Activated gamma-delta T cell (primary cell): Measurements from ENCODE around the gene PROM2.
"Not testable (repeated sequence)": the region's sequence is repeated elsewhere in the genome, so short reads cannot be mapped to it uniquely, and the experiment has no call there.

Source experiments
- DNase-seq: peaks from one replicate; lab custom pipeline; 2025; lab: John Stamatoyannopoulos, UW

PROM2 gene

DNA sequence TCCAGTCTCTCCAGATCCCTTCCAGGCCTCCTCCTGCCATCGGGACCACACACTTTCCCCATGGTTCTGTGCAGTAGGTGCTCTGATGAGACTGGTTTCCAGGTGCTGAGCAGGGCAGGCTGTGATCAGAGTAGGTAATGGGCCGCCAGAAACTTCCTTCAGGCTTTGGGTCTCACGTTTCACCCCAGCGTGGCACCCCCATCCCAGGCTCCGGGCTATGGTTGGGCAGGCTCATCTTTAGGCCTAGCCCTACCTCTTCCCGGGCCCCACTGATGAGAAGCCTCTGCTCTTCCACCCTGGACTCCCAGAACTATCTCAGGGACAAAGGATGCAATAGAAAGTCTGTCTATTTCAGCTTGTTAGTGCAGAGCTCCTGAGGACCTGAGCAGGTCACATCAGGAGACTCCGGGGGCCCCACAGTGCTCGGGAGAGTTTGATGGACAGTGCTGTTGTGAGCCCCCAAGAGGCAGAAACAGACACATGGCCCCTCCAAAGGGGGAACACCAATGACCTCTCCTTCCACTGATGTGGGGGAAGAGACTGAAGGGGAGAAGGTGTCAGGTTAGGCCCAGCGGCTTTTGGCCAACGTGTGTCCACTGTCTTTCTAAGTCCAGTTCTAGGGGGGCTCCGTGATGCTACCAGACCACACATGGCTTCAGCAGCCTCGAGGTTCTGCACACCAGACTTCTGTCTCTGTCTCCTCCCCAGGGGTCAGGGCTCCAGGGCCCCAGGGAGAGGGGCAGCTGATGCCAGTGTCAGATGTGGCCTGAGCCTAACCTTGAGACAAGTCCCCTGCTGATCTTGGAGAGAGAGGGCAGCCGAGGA lies 5.8 kb upstream of the PROM2 start:
- DNase-seq = no peak

DNA sequence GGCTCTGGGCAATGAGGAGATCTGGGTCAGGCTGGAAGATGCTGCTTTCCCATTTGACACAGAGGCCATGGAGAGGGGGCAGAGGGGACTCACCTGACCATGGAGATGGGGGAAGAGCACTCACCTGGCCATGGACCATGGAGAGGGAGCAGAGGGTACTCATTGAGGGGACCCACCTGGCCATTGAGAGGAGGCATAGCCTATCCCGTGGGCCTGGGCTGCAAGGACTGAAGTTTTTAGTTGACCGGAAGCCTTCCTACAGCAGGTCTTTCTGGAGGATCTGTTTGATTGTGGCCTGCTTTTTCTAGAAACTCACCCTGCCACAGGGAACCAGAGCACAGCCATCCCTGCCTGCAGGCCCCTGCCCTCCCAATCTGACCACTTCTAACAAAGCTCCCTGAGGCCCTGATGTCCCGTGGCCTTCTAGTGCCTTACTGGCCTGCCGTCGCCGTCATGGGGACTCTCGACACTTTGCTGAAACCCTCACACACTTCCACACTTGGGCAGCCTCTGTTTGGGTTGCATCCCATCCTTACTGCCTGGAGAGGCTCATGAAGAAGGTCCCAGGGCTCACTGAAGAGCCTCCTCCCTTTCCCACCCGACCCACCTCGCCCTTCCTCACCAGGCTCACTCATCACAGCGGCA lies 5.1 kb upstream of the PROM2 start:
- no peak for DNase-seq

DNA sequence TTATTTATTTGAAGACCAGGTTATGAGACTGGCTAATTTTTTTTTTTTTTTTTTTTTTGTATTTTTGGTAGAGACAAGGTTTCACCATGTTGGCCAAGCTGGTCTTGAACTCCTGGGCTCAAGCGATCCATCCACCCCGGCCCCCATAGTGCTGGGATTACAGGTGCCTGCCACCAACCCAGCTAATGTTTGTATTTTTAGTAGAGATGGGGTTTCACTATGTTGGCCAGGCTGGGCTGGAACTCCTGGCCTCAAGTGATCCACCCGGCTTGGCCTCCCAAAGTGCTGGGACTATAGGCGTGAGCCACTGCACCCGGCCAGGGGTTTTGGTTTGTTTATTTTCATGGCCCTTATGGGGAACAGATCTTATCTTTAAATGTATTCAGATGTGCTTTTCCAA lies 4.5 kb upstream of the PROM2 start:
- DNase-seq = not testable (repeated sequence)

DNA sequence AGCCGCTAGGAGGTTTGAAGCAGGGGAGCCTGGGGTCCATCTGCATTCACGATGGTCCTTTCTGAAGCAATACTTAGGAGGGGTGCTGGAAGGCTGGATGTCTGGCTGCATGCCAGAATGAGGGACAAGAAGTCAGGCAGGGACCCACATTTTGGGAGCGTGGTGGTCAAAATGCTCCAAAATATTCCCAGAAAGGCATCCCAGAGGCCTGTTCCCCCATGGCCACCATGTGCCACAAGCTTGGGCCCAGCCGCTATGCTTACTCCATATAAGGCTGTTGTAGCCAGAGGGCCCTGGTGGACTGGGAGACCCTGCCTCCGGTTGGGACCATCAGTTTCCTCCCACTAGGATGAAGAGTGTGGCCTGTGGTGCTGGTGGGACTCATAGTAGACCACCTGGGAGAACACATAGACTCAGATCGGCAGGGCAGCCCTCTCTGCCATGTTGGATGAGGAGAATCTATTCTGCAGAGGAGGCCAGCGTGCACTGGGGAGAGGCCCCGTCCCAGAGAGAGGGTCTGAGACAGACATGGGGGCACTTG lies 3.6 kb upstream of the PROM2 start:
- DNase-seq = no peak

DNA sequence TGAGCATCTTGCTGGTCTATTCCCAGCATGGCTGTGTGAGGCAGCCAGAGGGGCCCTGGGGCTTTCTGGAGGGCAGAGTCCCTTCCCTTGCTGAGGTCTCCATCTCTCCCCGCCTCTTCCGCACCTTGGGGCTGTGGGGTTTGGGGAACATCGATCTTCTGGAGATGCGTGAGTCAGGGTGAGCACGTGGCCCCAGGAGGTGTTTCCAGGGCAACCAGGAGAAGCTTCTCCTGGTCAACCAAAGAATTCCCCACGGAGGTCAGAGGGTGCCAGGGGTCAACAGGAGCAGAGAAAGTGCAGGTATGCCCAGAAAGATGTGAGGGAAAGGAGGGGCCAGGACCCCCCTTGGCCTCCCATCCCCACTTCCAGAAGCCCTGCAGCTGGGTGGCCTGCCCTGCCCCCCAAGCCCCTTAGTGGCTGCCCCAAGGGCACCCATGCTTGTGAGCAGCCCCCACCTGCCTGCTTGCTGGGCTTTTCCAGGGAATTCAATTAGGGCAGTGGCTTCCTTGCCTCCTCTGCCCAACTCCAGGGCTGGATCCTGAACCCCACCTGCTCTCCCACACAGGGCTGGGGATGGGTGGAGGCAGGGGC lies 2.8 kb upstream of the PROM2 start:
- DNase-seq = no peak

- no peak for DNase-seq
Observed at GRCh38 chr2:95272299-95272751, 1.9 kb upstream of the PROM2 start.

DNA sequence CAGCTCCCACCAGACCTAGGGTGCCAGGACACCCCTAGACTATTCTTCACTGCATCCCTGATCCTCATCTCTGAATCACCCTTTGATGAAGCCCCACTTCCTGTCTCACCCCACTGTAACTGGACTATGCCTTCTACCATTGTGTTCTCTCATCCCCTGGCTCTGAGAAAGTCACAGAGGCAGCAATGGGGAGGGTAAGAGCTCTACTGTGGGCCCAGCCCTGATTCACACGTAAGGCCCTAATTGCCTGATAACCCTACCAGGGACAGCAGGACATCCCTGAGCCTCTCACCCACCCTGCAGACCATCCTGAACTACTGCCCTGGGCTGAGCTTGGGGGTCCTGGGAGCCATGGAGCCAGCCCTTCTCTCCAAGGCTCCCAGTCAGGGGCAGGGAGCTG lies 1.5 kb upstream of the PROM2 start:
- DNase-seq = no peak

DNA sequence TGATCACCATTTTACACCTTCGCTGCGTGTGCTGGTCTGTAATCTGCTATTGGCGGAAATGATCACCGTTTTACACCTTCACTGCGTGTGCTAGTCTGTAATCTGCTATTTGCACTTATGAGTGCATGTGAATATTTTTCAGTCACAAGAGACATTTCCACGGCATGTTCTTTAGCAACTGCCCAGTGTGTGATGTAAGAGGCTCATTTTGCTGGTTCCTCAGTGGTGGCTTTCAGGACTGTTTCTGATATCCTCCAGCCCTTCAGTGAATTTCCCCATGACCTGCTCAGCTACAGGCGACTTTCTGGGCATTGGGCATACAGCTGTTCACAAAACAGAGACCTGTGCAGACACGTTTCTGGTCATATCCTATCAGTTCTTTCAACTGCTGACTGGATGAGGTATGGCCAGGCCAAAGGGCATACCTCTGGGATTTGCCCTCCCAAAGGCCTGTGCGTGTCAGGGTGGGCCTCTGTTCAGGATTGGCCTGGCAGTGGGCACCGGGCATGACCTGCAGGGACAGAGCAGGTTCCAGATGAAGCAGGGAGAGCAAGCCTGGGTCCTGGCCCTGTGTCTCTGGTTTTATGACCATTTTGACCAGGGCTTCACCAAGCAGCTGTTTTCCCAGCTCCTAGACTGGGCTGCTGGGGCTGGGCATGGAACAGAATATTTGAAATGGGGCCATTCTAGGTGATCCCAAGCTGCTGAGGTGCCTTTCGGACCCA lies 521 bp upstream of the PROM2 start:
- DNase-seq = no peak

DNA sequence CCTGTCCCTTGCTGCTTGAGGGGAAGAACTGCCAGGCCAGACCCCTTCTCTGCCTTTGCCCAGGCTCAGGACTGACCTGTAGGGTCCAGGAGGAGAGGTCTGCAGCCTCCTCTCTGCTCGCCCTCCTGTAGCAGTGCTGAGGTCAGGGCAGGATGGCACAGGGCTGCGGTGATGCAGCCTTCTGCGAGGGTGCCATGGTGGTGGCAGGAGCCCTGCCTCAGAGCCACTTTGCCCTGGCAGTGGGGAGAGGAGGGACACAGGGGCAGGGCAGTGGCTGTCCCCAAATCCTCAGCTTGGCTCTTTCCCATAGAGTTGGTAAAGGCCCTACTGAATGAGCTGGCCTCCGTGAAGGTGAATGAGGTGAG lies 884 bp downstream of the PROM2 start:
- DNase-seq = no peak

GRCh38 chr2:95275601-95276243 lies 1.5 kb downstream of the PROM2 start:
- no peak for DNase-seq

- no peak for DNase-seq
Observed at GRCh38 chr2:95276244-95276887, 2.1 kb downstream of the PROM2 start.

DNA sequence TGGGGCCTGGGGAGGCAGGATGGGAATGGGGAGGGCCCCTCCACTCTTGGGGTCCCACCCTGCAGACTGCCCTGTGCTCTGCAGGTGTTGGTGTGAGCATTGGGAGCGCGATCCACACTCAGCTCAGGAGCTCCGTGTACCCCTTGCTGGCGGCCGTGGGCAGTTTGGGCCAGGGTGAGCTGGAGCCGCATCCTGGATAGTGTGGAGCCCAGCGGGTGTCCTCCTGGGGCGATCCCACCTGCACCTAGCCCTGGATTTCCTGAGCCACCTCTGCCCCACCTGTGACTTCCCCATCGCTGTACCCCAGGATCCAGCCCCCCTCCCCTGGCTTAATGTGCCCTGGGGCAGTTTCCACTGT lies 2.6 kb downstream of the PROM2 start:
- DNase-seq = no peak

DNA sequence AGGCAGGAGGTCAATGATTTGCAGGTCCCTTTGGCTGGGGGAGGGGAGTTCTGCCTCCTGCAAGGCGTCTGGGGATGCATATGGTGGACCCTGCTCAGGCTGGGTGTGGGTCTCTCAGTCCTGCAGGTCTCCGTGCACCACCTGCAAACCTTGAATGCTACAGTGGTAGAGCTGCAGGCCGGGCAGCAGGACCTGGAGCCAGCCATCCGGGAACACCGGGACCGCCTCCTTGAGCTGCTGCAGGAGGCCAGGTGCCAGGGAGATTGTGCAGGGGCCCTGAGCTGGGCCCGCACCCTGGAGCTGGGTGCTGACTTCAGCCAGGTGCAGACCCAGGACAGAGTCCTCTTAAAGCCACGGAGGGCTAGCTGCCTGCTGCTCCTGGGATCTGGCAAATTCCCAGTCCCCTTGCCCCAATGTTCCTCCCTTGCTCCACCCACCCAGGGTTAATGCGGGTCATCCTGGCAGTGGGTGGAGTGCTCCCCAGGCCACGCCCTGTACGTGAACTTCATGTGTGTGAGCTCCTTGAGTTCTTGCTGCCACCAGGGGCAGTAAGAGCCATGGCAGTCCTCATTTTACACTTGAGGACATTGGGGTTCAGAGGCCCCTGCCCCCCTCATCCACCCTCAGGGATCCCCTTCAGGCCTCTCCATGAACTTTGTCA lies 3.1 kb downstream of the PROM2 start:
- DNase-seq = no peak

DNA sequence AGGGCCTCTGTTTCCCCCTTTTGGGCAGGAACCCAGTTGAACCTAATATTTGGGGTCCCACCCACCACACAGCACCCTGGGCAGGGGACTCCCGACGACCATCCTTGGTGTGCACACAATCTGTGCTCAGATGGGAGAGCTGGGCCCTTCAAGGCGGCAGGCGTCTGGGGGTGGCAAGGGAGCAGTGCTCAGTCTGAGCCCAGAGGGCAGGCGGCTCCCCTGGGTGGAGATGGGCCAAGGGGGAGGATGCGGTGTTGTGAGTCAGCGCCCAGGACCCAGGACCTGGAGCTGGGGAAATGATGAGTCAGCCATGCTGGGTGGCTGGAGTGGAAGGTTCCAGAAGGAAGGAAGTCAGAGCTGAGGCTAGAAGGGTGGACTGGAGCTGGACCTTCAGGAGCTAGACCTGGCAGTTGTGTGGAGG lies 3.8 kb downstream of the PROM2 start:
- no peak for DNase-seq

DNA sequence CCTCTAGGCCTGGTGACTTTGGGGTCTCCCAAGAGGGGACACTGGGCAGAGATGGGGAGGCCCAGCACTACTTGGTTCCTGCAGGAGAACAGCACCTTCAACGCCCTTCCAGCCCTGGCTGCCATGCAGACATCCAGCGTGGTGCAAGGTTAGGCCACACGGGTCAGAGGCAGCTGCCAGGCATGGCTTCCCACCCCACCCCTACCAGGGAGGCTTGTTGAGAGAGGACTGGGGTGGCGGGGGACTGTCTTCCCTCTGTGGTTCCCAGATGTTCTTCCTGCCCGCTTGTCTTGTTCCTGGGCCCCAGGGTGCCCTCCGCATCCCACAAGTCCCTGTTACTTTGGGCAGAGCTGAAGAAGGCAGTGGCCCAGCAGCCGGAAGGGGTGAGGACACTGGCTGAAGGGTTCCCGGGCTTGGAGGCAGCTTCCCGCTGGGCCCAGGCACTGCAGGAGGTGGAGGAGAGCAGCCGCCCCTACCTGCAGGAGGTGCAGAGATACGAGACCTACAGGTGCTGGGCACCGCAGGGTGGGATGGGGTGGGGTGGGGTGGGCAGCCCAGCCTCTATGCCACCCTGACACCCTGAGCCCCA lies 4.5 kb downstream of the PROM2 start:
- no peak for DNase-seq

GRCh38 chr2:95279435-95280035 lies 5.3 kb downstream of the PROM2 start:
- no peak for DNase-seq

DNA sequence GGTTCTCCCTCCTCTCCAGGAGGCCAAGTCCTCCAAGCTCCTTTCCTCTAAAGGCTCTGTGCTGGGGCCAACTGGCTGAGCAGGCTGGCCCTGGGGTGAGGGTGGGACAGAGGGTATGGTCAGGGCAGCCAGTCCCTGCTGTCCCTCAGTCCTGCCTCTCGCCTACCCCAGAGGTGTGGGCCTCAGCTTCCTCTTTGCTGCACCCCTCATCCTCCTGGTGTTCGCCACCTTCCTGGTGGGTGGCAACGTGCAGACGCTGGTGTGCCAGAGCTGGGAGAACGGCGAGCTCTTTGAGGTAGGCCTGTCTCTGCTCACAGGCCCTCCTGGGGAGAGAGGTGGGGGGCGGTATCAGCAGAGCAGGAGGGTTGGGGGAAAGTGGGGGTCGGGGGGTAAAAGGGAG lies 6.8 kb downstream of the PROM2 start:
- no peak for DNase-seq

GRCh38 chr2:95281786-95282185 lies 7.5 kb downstream of the PROM2 start:
- DNase-seq = no peak

DNA sequence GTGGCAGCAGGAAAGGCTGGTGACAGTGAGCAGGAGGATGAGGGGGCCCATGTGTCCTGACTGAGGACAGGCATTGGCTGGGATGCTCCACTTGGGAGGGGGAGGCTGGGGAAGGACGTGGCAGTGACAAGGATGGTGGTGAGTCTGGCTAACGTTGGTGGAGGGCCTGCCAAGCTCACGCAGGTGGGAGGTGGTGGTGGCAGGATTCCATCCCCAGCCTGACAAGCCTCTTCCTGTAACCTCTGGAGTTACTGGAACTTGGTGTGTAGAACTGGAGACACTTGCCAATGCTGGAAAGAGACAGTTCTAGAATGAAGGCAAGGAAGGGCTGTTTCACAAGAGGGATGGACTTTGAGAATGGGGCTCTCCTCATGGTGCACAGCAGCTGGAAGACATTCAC lies 8.2 kb downstream of the PROM2 start:
- no peak for DNase-seq

DNA sequence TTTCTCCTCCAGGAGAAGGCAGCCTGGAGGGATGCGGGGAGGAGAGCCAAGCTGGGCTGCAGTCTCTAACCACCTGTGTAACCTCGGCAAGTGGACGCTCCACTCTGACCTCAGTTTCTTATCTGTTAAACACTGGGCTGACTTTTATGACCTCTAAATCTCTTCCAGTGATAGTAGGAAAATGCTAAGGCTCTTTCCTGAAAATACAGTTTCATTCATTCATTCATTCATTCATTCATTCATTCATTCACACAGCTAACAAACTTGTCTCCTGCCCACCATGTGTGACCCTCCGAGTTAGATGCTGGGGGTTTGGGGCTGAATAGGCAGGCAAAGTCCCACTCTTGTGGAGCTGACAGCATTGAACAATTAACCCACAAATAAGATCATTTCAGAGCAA lies 9.3 kb downstream of the PROM2 start:
- no peak for DNase-seq
